Left renal pelvis (tissue), 4 donors: ENCODE measurements around the gene TEAD2. TPM values are rescaled to one million over a fixed set of nuclear protein-coding genes. Genes with fewer than 3 reads are reported as not detected.
"Not testable (repeated sequence)": the region's sequence is repeated elsewhere in the genome, so short reads cannot be mapped to it uniquely, and the experiment has no call there.

Experiments used
- DNase-seq, 4 donors: peaks; one replicate each; pipeline ENCODE4 v3.0.0-alpha.2; 2013; ENCODE audit warnings: low read depth in 4 of 4, low spot score in 3 of 4
- polyA plus RNA-seq, 4 donors: library from polyadenylated mRNA; unstranded; fragments of 120-200 nt; gene quantifications; one replicate each; pipeline ENCODE4 v1.2.1, GENCODE V29; 2013; ENCODE audit not compliant: insufficient read length in 4 of 4

The TEAD2 gene
- polyA plus RNA-seq, 4 donors, result 86.5 to 113 (median 104) TPM

DNA sequence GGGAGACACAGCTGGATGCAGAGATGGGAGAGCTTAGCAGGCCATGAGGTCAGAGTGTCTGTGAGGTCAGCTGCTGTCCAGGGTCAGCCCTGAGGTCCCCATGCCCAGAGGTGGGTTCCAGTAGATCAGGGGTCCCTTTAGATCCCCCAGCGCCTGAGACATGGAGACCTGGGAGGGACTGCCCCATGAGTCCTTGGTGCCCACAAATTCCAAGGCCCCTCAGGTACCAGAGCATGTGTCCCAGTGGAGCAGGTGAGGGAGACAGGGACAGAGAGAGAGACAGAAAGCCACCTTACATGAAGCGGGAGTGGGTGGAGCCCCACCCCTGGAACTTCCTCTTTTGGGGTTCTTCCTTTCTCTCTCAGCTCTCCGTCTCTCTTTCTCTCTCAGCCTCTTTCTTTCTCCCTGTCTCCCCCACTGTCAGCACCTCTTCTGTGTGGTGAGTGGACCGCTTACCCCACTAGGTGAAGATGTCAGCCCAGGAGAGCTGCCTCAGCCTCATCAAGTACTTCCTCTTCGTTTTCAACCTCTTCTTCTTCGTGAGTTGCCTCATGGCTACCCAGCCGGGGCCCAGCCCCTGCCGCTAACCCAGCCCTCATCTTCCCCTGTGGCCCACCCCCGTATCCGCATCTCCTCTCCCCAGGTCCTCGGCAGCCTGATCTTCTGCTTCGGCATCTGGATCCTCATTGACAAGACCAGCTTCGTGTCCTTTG is 27.0 kb downstream of the TEAD2 start, which contains the start of gene CD37:
CD37 (plus strand) TSS at position 336 of the 713 bp plus-strand sequence; CDS start at position 471, 135 bp downstream.
- DNase-seq, result no peak

DNA sequence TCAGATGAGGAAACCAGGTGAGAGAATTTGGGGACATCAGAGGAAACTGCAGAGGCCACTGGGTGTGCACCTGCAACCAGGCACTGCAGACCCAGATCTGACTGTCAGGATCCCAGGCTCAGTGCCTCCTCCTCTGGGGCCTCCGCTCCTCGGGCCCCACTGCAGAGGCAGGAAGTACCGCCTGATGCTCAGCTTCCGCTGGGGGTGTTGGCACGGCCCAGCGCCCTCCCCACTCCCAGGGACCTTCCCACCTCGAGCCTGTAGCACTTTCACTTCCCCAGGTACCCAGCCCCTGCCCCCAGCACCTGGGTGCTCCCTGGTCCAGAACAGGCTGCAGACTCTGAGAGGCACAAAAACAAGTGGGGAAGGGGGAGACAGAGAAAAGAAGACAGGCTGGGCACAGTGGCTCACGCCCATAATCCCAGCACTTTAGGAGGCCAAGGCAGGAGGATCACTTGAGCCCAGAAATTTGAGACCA is 28.4 kb downstream of the TEAD2 start:
- no peak for DNase-seq

DNA sequence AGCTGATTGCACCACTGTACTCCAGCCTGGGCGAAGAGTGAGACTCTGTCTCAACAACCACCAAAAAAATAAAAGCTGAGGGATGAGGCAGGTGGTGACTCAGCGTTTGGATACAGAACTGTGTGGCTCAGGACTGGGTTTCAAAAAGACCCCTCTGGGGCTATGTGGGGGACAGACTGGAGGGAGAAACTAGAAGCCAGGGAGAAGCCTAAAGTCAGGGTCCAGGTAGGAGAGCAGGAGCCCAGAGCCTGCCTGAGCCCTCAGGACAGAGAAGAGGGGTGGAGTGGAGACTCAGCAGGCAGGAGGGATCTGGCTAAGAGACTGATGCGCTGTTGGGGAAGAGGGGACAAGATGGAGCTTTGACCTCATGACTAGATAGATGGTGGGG is 28.8 kb downstream of the TEAD2 start:
- no peak for DNase-seq

DNA sequence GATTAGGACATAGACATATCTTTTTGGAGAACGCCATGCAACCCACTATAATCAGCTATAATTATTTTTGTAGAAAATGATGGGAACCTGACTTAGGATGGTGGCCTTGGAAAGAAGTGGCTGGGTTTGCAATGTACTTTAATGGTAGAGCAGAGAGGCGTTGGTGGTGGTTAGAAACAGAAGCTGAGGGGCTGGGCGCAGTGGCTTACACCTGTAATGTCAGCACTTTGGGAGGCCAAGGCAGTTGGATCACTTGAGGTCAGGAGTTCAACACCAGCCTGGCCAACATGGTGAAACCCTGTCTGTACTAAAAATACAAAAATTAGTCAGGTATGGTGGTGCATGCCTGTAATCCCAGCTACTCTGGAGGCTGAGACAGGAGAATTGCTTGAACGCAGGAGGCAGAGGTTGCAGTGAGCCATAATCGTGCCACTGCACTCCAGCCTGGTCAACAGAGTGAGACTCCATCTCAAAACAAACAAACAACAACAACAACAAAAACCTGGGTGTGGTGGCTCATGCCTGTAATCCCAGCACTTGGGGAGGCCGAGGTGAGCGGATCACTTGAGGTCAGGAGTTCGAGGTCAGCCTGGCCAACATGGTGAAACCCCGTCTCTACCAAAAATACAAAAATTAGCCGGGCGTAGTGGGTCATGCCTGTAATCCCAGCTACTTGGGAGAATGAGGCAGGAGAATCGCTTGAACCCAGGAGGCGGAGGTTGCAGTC is 29.4 kb downstream of the TEAD2 start:
- DNase-seq, result not testable (repeated sequence)

DNA sequence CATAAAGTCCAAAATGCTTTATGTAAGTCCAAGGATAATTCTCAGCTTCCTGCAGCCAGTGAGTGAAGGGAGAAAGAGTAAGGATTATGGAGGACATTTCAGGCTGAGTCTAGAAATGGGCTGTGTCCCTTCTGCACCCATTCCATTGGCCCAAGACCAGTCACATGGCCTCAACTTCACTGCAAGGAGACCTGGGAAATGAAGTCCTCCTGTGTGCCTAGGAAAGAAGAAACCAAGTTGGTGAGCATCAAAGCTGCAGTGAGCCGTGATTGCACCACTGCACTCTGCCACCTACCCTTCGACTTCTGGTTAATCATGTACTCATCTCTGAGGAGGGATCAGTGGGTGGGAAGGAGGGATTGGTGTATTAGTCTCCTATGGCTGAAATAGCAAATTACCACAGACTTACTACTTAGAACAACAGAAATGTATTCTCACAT is 30.6 kb downstream of the TEAD2 start:
- no peak for DNase-seq

DNA sequence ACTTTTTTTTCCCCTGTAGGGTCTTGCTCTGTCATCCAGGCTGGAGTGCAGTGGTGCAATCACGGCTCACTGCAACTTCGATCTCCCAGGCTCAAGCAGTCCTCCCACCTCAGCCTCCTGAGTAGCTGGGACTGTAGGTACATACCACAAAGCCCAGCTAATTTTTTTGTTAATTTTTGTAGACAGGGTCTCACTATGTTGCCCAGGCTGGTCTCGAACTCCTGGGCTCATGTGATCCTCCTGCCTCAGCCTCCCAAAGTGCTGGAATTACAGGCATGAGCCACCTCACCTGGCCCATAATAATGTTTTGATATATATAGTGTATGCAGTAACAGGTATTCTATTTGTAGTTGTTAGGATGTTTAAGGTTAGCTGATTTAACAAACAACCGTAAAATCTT is 31.0 kb downstream of the TEAD2 start:
- DNase-seq, result not testable (repeated sequence)

DNA sequence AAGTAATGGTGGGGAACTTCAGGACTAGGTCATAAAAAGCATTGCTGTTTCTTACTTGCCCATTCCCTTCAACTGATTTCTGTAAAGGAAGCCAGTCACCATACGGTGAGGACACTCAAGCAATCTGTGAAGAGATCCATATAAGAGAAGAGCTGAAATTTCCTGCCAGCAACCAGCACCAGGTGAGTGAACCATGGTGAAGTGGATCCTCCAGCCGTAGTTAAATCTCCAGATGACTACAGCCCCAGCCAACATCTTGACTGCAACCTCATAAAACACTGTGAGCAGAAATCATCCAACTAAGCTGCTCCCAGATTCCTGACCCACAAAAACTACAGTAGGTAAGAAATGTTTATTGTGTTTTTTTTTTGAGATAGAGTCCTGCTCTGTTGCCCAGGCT is 33.5 kb downstream of the TEAD2 start:
- no peak for DNase-seq

DNA sequence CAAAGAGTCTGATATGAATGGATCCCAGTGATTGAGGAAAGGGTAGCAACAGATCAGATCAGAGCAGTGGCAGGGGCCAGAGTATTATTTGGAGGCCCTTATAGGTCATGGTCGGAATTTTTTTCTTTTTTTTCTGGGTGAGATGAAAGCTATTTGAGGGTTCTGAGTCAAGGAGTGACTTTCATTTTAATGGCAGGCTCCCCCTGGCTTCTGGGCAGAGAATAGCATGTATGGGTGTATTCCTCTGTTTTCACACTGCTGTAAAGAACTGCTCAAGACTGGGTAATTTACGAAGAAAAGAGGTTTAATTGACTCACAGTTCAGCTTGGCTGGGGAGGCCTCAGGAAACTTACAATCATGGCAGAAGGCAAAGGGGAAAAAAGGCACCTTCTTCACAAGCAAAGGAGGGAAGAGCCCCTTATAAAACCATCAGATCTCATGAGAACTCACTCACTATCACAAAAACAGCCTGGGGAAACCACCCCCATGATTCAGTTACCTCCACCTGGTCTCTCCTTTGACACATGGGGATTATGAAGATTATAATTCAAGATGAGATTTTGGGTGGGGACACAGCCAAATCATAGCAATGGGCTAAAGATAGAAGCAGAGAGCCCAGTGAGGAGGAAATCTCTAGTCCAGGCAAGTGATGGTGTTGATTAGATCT is 34.2 kb downstream of the TEAD2 start:
- no peak for DNase-seq

DNA sequence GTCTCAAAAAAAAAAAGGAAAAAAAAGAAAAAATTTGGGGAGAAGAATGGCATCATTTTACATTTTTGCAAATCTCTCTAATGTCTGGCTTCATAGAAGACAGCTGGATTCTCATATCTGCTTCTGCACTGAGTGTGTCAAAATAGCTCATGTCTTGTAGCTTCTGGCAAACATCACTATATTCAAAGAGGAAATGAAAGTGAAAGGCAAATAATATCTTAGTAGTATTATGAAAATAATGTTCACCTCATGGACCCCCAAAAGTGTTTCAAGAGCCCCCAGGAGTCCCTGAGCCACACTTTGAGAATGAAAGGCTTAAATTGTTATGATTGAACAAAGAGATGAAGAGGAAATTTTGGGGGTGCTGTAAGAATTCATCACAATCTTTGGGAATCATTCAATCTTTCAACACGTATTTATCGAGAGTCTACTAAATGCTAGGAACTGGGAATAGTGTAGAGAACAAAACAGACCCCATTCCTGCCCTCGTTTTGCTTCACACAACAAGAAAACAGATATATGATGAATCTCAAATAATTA is 36.0 kb downstream of the TEAD2 start:
- DNase-seq, result no peak

DNA sequence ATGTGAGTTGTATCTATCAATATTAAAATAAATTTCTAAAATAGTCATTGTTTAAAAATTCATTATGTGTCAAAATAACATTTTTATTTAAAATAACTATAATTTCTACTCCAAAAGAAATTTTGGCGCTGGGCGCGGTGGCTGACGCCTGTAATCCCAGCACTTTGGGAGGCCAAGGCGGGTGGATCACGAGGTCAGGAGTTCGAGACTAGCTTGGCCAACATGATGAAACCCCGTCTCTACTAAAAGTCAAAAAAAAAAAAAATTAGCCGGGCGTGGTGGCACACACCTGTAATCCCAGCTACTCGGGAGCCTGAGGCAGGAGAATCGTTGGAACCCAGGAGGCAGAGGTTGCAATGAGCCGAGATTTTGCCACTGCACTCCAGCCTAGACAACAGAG is 36.5 kb downstream of the TEAD2 start:
- not testable (repeated sequence) for DNase-seq

DNA sequence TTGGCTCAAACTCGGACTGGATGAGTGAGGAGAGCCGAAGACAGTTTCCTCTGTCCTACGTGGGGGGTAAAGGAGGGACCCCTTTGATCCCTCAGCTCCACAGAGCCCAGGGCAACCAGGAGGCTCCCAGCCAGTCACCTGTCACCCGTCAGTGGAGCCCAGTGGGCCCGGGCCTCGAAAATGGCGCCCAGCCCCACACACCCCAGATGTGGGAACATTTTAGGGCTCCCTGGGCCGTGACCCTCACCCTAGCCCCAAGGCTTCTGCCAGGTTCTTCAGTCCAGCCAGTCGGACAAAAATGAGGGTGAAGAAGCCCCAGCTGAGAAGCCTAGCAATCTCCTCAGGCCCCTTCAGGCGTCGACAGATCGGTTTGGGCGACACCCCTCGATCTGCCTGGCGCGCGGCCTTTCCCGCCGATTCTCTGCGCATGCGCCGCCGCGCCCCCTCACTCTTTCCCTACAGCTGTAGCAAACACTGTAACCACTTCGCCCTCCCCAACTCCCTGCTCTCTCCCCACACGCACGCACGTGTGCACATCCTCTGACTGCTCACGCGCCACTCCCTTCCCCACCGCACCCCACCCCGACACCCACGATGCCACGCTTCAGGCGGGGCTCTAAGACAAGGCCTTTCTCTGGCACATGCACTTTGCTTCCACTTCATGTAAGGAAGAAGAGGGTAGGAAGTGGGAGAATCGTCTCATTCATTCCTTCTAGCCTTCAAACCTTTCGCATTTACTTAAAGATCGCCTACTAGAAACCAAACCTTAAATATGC is 37.2 kb downstream of the TEAD2 start, which contains the start of gene SLC6A16:
SLC6A16 (minus strand) TSS at position 391 of the 776 bp plus-strand sequence. CDS start 13,844 bp downstream, outside the sequence.
- no peak for DNase-seq

DNA sequence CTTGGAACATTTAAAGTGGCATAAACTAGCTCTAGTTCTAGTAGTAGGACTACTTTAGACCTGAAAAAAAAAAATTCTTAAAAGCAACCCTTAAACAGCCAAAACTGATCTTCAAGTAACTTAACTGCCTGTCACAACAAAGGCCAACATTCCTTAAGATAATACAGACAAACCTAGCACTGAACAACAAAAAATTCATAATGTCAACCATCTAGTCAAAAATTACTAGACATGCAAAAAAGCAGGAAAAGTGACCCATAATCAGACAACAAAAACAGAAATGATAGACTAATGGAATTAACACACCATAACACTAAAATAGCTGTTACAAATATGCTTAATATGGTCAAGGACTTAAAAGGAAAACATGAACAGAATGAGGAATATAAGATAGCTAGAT is 43.9 kb downstream of the TEAD2 start:
- DNase-seq, result no peak

DNA sequence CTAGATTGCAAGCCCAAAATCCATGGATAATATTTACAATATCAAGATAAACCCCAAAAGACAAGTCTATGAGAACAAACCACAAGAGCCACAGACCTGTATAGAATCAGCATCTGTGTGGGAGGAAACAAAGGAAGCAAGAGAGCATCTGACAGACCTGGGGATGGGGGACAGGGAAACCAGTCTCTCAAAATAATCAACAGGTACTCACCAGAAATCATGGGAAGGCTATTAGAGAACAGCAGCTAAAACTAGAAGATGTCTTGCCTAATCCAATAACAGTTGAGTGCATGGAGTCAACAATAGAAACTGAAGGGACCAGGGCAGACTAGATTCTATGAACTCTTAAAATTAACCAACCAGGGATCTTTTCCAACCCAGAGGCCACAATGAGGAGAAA is 45.9 kb downstream of the TEAD2 start:
- no peak for DNase-seq

DNA sequence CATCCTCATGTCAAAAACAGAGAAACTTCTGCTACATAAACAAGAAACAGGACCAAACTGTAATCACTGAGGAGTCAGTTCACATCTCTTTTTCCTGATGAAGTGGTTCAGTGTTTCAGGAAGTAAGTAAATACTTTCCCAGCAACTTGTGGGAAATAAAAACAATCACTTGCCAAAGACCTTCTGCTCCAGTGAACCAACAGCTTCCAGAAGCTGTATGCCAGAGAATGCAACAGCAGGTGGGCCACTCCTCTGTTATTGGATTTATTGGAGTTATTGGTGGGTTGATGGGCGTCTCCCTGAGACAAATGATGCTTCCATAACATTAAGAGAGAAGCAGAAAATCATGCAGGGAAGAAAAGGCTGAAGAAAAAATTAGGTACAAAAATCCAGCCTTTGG is 47.1 kb downstream of the TEAD2 start:
- no peak for DNase-seq

DNA sequence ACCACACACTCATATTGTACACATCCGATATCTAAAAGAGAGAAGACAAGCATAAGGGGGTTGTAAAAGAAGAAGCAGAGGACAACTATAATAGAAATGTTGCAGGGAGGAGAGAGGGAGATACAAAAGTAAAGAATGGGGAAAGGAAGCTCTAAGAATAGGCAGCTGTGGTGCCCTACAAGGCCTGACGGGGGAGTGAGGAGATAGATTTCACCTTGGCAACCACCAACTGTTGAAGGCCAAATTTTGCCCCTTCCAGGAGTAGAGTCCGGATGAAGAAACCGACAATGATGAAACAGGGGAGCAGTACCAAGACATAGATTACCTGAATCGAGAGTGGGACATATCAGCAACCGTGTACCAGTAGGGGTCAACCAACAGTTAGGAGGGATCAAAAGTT is 53.1 kb downstream of the TEAD2 start:
- no peak for DNase-seq

DNA sequence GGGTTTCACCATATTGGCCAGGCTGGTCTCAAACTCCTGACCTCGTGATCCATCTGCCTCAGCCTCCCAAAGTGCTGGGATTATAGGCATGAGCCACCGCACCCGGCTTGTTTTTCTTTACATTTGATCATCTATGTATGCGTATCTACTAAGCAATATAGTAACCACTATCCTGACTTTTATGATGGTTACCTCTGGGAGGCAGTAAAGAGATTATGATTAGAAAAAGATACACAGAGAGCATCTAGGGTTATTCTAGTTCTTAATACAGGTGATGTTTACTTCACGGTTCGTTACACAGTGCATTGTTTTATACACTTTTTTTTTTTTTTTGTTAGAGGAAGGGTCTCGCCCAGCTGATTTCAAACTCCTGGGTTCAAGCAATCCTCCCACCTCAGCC is 55.5 kb downstream of the TEAD2 start:
- not testable (repeated sequence) for DNase-seq

DNA sequence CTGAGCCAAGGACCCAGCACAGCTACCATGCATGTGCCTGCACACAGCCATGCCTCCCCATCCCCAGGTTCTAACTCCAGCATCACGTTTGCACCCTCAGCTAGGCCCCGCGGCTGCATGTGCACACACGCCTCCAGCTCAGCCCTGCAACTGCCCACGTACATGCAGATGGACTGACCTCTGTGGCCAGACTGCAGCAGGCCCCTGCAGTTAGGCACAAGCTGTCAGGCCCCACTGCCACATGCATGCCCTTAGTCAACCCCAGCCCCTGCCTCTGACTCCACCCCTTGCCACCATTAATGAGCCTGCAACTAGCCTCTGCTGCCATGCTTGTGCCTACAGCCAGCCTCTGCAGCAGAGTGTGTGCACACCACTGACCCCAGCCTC is 60.4 kb downstream of the TEAD2 start:
- no peak for DNase-seq

DNA sequence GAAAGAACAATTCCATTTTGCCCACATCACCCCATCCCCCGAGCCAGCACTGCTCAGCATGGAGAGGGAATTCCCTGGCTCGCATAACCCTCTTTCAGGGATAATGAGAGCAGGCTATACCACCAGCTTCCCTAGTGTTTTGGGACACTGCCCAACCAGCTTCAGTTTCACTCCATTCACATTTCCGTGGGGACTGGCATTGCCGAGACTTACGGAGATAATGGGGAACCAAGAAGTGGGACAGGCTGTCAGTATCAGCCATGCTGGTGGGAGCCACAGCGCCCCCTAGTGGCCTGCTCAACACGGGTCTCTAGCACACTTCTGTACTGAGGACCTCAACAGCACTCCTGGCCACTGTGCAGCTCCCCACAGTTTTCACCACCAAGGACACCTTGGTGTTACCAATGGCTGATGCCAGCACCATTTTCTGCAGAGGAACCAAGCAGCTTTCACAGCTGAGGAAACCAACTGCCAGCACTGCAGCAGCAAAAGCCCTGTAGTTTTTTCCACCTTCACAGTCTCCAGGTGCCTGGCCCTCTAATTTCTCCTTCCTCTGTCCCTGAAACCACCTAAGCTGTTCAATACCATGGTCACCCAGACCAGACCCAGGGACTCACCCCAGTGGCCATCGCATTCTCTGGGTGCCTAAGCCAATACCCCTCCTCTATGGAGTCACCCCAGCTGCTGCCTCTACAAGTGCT is 60.9 kb downstream of the TEAD2 start:
- DNase-seq, result peak; percentile 4 to 24 (median 14)

DNA sequence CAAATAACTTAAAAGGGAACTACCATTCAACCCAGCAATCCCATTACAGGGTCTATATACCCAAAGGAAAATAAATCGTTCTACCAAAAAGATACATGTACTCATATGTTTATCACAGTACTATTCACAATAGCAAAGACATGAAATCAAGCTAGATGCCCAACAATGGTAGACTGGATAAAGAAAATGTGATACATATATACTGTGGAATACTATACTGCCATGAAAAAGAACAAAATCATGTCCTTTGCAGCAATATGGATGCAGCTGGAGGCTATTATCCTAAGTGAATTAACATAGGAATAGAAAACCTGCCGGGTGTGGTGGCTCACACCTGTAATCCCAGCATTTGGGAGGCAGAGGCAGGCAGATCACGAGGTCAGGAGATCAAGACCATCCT is 63.6 kb downstream of the TEAD2 start:
- DNase-seq, result not testable (repeated sequence)

DNA sequence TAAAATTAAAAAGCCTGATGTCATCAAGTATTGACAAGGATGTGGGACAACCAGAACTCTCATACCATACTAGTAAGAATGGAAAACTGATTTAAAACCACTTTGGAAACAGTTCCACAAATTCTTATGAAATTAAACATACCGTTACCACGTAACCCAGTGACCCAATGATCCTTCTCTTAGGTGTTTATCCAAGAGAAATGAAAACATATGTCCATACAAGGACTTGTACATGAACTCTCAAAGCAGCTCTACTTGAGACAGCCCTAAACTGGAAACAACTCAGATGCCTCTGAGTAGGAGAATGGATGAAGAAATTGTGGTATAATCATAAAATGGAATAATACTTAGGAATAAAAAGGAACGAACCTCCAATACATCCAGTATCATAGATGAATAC is 64.8 kb downstream of the TEAD2 start:
- DNase-seq, result no peak
